ENCODE measurements around the gene NUP62.

Gene NUP62

GRCh38 chr19:49875857-49876421 lies 53.4 kb downstream of the NUP62 start:
- DNase-seq (ENCODE audit: extremely low read depth, low read depth) = no peak
- TF ChIP-seq CTCF (IDR thresholded peaks at IDR 0.05; ENCODE audit: low read depth, low read length) = no peak

GRCh38 chr19:49875177-49875576 lies 54.1 kb downstream of the NUP62 start:
- no peak for DNase-seq (ENCODE audit: extremely low read depth, low read depth)
- TF ChIP-seq CTCF (IDR thresholded peaks at IDR 0.05; ENCODE audit: low read depth, low read length) = no peak

GRCh38 chr19:49874503-49875157 lies 54.7 kb downstream of the NUP62 start:
- TF ChIP-seq CTCF (IDR thresholded peaks at IDR 0.05; ENCODE audit: low read depth, low read length) = no peak
- DNase-seq (ENCODE audit: extremely low read depth, low read depth) = no peak

- no peak for TF ChIP-seq CTCF (IDR thresholded peaks at IDR 0.05; ENCODE audit: low read depth, low read length)
- DNase-seq (ENCODE audit: extremely low read depth, low read depth) = no peak
Measured at GRCh38 chr19:49873834-49874233, 55.5 kb downstream of the NUP62 start.

GRCh38 chr19:49873129-49873521 lies 56.2 kb downstream of the NUP62 start:
- no peak for DNase-seq (ENCODE audit: extremely low read depth, low read depth)
- TF ChIP-seq CTCF (IDR thresholded peaks at IDR 0.05; ENCODE audit: low read depth, low read length) = no peak

- DNase-seq (ENCODE audit: extremely low read depth, low read depth) = no peak
- TF ChIP-seq CTCF (IDR thresholded peaks at IDR 0.05; ENCODE audit: low read depth, low read length) = no peak
Measured at GRCh38 chr19:49872245-49873128, 56.8 kb downstream of the NUP62 start.

Measured in AG09319 (cell line).